NCI-H774 (cell line): Measurements from ENCODE around the gene CLSTN2.

Source experiments
- DNase-seq: peaks from one replicate; lab custom pipeline; 2025; lab: John Stamatoyannopoulos, UW

Gene CLSTN2

GRCh38 chr3:140236836-140237501, 302.0 kb downstream of the CLSTN2 start:
- no peak for DNase-seq

DNA sequence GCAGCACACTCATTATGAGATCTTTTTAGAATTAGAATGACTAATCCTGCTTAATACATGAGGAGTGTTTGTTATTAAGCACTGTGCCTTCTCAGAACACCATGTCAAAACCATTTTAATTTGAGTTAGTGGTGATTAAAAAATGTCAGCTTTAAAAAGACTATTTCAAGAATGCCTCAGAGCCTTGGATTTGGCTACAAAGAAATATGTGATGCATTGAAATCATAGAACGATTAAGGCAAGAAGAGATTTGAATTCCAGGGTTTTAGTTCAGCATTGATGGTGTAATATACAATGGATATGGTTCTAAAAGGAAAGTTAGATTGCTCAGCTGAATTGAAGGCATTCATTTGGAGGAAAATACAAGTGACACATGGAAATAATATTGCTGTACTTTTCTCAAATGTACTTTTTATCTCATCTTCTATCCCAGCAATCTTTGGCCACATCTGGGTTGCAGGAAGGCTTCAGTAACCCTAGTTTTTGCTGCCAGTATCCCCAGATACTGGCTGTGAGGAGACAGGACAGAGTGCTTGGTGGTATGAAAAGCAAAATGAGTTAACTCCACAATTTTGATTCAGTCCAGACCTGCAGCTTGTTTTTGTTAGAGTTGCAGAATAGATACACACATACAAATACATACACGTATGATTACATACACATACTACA, 303.8 kb downstream of the CLSTN2 start:
- DNase-seq: no peak

DNA sequence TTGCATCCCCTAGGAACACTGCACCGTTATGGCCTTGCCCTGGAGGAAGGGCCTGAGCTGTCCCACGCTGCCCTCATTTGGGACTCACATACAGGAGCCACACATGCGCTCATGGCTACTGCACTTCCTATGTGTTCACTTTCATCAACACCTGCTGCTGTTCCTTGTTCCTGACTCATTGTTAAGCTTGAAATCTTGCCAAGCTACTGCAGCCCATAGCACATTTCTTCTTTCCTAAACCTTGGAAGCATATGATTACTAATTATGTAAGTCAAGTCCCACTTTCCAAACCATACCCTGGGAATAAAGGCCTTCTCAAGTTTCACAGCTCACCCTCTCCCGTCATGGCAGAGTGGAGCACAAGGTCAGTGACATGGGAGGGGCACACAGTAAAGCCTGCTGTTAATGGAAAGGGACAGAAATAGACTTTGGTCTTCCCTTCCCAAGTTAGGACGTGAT, 307.9 kb downstream of the CLSTN2 start:
- no peak for DNase-seq

DNA sequence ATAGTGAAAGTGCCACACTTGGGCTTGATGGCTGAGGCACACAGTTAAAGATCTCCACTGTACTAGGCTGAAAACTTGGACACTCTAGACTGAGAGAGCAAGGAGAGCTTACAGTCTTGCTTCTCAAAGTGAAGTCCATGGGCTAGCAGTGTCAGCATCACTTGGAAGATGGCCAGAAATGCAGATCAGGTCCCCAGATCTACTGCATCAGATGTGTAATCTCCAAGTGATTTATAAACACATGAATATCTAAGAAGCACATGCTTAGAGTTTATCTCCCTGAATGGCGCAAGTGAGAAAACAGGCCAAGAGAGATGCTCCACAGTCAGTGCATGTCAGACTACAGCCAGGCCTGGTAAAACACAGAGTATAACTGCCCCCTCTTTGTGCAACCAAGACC, 308.6 kb downstream of the CLSTN2 start:
- no peak for DNase-seq

- no peak for DNase-seq
Measured at GRCh38 chr3:140244893-140245292, 309.9 kb downstream of the CLSTN2 start.

DNA sequence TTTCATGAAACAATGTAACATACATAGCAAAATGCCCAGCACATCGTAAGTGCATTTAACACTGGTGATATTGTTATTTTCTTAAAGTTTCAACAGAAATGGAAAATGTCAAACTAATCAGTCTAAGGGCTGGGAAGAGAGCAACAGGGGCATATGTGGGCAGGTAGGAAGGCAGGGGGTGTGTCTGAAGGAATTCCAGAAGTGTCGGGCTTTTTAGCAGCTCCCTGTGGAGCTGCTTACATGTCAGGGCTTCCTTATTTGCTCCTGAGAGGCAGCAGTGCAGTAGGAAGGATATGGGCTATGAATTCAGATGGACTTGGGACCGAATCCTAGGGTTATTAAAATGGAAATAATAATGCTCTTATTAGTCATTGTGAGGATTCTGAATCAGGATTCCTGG, 311.6 kb downstream of the CLSTN2 start:
- DNase-seq: no peak

DNA sequence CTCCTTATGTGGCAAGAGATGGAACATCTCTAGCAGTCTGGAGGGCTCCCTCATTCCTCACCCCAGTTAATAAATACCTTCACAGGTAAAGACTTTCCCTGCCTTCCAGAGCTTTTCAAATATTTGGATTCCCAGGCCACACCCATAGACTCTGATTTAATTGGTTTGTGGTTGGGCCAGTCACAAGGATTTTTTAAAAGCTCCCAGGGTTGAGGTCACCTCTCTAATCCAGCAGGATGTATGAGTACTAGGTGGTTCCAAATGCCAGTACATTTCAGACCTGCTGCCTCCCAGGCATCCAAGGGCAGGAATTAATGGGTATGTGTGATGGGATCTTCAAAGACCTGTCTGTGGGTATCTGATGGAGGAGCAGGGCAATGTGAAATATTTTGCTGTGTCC, 312.8 kb downstream of the CLSTN2 start:
- no peak for DNase-seq

DNA sequence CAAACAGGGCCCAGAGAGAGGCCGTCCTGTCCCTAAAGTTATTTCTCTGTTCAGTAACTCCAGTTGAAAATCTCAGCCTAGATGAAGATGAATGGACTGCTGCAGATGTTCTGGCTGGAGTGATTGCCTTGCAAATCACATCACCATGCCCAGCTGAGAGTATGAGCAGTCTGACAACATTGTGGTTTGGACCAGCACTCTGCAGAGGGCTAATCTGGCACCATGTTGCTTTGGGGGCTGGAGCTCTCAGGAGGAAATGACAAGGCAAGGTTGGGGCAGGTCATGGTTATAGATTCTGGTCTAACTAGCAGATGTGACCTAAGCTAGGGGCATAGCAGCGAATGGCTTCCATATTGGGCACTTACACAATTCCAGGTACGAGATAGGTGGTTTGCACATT, 314.2 kb downstream of the CLSTN2 start:
- DNase-seq: no peak

DNA sequence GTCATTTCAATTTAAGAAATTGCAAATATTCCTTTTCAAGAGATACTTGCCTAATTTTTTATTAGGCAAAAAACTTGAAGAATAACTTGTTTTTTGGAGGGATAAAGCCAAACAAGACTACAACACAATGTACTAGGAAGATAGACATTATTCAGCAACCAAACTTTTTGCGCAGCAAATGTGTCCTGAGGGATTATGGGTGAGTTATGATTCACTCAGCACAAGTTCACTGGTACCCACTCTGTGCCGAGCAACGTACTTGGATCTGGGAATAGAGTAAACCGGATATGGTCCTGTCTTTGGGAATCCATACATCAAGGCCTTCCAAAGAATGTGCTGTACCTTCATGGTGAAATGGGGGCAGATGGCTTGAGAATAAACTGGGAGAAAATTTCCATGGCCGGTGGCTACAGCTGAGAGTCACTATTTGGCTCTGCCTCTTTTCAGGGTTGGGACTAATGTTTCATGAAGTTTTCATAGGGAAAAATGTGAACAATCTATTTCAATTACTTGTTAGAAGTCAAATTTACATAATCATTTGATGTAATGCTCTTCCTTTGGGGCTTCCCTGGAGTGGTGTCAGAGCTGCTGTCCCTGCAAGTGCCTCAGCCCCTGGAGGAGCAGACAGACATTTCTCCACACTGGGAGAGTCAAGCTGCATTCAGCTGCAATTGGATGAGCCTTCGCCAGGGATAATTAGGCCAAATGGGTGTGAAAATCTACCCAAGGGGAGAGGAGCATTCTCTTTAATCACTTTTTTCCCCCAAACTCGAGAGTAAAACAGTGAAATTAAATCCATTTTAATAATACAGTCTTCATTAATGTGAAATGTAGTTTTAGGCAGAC, 315.2 kb downstream of the CLSTN2 start:
- DNase-seq: no peak

DNA sequence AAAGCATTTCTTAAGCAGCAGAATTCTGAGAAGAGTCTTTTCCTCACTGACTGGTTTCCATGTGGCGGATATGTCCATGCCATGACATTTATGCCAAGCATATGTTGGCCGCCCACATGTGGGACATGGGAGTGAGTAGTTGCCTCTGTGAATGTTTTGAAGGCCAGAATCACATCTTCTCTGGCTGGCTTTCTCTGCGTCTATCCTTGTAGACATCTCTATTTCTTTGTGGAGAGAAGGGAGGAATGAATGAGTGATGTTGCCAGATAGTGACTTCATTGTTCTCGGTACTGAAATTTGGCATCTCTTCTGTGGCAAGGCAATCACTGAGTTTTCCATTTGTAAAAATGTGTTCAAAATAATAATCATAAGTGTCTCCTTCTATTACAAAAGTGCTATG, 316.0 kb downstream of the CLSTN2 start:
- no peak for DNase-seq

- DNase-seq: peak; percentile 4
Measured at GRCh38 chr3:140251678-140252077, 316.7 kb downstream of the CLSTN2 start.

DNA sequence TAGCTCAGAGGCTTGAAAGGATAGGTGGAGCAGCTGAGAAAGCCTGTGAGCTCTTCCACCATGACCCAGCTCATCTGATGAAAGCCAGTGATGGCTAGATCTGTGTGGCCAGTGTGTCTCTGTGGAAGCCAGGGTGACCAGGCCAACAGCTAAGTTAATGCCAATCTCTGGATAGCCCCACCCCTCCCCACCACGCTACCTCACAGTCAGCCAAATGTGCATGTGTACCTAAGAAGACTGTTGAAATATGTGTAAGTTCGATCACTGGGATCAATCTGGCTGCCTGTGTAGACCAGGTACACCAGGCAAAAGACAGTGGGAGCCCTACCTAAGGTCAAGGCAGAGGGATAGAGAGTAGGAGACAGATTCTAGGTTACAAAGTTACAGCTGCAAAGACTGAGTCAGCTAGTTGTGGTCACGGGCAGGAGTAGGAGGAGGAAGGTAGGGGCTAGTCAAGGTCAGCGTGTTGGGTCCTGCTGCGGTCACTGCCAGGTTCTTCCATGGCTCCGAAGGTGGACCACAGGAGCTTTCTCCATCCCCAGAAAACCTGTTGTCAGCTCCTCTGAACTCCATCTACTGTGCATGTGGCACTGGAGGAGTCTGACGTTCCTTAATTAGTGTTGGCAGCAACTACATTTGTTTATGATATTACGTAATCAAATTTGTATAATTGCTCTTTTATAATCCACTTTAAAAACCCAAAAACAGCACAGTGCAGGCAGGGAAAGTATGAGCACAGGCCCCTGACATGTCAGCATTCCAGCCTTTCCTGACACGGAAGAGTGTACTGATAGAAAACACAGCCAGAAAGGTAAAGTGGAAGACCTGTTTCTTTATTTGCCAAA, 318.0 kb downstream of the CLSTN2 start:
- DNase-seq: no peak

DNA sequence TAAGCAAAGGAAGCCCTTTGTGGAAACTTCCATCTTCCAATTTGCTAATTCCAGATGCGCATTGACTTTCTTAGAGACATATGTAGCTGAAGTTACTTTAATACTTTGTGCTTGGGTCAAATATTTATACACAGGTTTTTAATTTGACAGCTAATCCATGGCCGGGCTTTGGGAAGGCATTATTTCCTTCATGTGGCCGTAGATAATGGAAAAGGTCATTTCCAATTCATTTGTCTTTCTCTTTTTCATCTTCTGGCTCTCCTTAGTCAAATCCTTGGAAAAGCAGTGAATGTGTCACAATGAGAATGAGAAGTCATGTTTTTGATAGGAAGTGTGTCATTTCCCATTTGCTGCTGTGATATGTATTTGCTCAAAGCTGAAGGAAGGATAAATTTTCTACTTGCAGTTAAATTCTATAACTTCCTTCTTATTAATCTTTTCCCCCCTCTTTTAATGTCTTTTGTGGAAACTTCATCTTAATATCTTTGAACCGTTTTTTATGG, 323.3 kb downstream of the CLSTN2 start:
- DNase-seq: no peak

- DNase-seq: no peak
Measured at GRCh38 chr3:140265302-140265701, 330.3 kb downstream of the CLSTN2 start.

DNA sequence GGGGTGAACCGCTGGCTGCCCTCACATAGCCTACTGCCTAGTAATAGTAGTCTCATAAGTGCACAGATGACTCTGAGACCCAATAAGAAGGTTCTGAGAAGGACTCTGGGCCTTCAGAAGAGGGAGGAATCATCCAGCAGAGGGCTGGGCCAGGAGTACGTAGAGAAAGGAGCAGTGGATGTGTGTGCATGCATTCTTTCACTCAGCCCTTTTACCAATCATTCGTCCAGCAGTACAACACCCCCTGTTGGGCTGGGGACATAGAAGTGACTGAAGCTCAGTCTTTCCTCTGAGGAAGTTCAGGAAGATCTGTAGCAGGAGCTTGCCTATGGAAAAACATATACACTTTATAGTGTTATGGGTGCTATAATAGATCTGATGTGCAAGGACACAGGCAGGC, 333.1 kb downstream of the CLSTN2 start:
- DNase-seq: no peak

DNA sequence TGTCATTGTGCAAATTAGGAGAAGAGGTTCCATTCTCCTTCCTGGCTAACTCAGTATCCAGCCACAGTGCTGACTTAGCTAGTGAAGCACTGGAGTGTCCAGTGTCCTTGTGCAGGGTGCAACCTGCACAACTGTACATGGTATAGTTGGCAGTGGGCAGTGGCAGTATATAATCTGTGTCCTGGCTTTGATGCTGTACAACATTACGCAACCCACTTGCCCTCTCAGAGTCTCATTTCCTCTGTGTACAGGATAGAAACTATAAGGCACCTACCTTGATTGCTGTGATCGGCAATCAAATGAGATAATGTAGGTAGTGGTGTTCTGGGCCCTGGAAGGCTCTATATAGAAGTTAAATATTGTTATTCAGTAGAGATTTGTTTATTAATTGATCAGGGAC, 333.6 kb downstream of the CLSTN2 start:
- no peak for DNase-seq

- no peak for DNase-seq
Measured at GRCh38 chr3:140270329-140270728, 335.3 kb downstream of the CLSTN2 start.

DNA sequence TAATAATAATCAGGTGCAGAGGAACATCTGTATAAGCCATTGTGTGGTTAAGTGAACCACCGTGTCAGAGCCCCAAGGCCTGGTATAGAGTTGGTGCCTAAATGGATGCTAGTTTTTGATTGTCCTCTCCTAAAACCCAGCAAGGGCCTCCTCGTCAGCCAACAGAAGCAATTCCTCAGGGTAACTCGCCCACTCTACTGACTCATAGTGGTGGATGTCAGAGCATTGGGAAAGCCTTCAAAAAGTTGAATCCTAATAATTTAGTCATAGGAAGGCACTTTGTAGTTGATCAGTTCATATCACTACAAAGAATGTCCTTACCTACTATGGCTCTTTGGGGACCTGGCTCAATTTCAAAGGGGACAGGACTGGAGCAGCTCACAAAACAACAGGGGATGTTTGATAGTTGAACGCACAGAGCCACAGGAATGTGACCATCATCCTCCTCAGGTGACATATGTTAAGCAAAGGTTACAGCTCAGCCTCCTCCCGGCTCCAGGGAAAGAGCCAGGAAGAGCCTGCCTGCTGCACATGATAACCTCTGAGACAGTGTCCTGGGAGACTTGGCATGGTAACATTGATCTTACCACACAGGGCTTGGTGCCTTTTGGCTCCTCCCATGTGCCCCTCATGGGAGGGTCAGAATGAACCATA, 338.7 kb downstream of the CLSTN2 start:
- DNase-seq: no peak

DNA sequence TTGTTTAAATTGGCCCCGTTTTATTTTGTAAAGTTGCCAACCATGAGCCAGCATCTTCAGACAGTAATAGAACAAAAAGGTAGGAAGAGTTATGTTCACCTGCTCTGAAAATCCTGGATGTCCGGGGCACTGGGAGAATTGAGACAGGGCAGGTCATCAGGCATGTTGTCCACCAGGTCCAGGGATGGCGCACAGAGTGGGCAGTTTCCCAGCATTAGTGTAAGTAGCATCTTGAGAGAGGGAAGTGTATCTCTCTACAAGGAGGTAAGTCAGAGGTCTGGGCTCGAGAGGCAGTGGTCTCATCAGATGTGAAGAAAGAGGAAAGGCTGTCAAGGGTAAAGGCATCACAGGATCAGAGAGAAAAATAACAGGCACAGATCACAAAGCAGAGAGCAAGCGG, 339.4 kb downstream of the CLSTN2 start:
- no peak for DNase-seq

DNA sequence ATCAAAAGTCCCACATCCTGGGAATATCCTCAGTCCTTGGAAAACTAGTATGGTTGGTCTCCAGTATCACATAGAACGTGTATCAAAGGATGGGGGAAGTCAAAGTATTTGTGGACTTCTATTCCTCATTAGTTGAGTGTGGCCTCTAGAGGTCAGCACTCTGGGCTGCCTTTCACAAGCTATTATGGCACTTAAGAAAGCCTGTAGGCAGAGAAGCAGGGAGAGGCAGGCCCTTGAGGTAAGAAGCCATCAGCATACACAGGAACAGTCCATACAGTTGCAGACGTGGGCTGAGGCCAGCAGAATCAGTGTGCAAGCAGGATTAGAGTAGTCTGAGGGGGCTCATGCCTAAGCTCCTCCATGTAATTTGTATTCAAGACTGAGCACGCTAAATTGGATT, 341.7 kb downstream of the CLSTN2 start:
- DNase-seq: no peak

DNA sequence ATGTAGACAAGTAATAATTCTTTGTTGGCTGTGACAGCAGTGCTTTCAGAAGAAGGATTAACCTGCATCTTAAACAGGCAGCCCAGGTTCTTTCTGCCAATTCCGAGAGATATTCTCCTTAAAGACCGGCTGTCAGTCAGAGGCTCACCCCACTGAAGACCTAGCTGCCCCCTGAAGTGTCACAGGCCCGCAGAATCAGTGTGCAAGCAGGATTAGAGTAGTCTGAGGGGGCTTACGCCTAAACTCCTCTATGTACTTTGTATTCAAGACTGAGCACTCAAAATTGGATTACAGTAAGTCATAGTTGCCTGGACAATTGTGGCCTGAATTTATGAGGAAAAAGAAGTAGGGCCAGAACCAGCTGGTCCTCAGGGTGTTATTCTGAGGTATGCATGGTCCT, 342.9 kb downstream of the CLSTN2 start:
- no peak for DNase-seq
